GM12878 (cell line): Measurements from ENCODE around the gene ARHGEF16. TPM values are rescaled to one million over a fixed set of nuclear protein-coding genes. Genes with fewer than 3 reads are reported as not detected.

Source experiments
- ATAC-seq: fragments of 200-7000 bp; cut with Tn5 transposase; 3 replicates; pipeline ENCODE4 v1.9.1; 2020; ENCODE audit warnings: mild to moderate bottlenecking, moderate library complexity
- BruUV-seq: library from RNA; stranded (reverse); fragments of 400-500 nt; replicated peaks from 2 replicates; lab custom pipeline; 2021; lab: Mats Ljungman, UMichigan
- CTCF ChIA-PET: fragments of 300-600 bp; sonication (Branson Sonifier 250); formaldehyde crosslinking; extraction: SDS; loops from one replicate; lab custom pipeline; 2021; ENCODE audit warnings: inconsistent platforms; lab: Yijun Ruan, JAX
- POLR2A ChIA-PET: fragments of 350-600 bp; formaldehyde crosslinking; extraction: SDS; loops from one replicate; lab custom pipeline; 2021; ENCODE audit warnings: inconsistent platforms; lab: Charles Lee
- RAD21 ChIA-PET: fragments of 300-600 bp; sonication (Branson Sonifier 250); formaldehyde crosslinking; loops from one replicate; lab custom pipeline; 2023; ENCODE audit warnings: antibody characterized with exemption; ENCODE audit not compliant: unreplicated experiment; lab: Charles Lee
- SMC1A ChIA-PET: fragments of 300-600 bp; sonication (Branson Sonifier 250); formaldehyde crosslinking; loops from one replicate; lab custom pipeline; 2023; ENCODE audit not compliant: unreplicated experiment, uncharacterized antibody; lab: Charles Lee
- DNase-seq: peaks from one replicate; pipeline ENCODE4 v3.0.0-alpha.2; 2011; ENCODE audit warnings: low read depth, low spot score
- FAIRE-seq: peaks from 3 replicates; lab custom pipeline; 2011; peaks lifted over from hg19 to GRCh38; lab: Jason Lieb, UNC
- H2AFZ ChIP-seq: 2 replicates; pipeline ENCODE4 v1.6.0; 2011; ENCODE audit warnings: low read depth, low read length, control low read depth; ENCODE audit not compliant: control insufficient read depth
- H3K27ac ChIP-seq: 2 replicates; pipeline ENCODE4 v1.5.1; 2011; ENCODE audit warnings: control low read depth; ENCODE audit not compliant: control insufficient read depth, insufficient read depth
- H3K27me3 ChIP-seq, 2 experiments: replicated peaks in 1 of 2; 2 replicates each; pipeline versions ENCODE4 v1.6.0 to v1.6.1; 2011; ENCODE audit warnings: low read length in 1 of 2; ENCODE audit not compliant: control insufficient read depth in 2 of 2, insufficient read depth in 2 of 2
- H3K36me3 ChIP-seq, 2 experiments: 2 replicates each; pipeline ENCODE4 v1.5.1; 2011; ENCODE audit warnings: low read length in 1 of 2; ENCODE audit not compliant: control insufficient read depth in 2 of 2, insufficient read depth in 2 of 2
- H3K4me1 ChIP-seq: 2 replicates; pipeline ENCODE4 v1.6.1; 2011; ENCODE audit warnings: mild to moderate bottlenecking, low read length, moderate library complexity, mixed read lengths; ENCODE audit not compliant: control insufficient read depth, insufficient read depth
- H3K4me2 ChIP-seq: 2 replicates; pipeline ENCODE4 v1.6.0; 2011; ENCODE audit warnings: control low read depth; ENCODE audit not compliant: control insufficient read depth, insufficient read depth
- H3K4me3 ChIP-seq: fragments of 200-600 bp; sonication (generic); 2 replicates; pipeline ENCODE4 v1.5.1; 2016
- H3K79me2 ChIP-seq: 2 replicates; pipeline ENCODE4 v1.6.0; 2011; ENCODE audit warnings: low read length; ENCODE audit not compliant: control insufficient read depth, insufficient read depth
- H3K9ac ChIP-seq: 2 replicates; pipeline ENCODE4 v1.8.0; 2011; ENCODE audit warnings: low read length, control low read depth, mixed read lengths; ENCODE audit not compliant: control insufficient read depth, insufficient read depth
- H3K9me3 ChIP-seq: replicated peaks from 3 replicates; pipeline ENCODE4 v1.5.1; 2011; ENCODE audit warnings: mild to moderate bottlenecking, low read length; ENCODE audit not compliant: control insufficient read depth, insufficient read depth
- H4K20me1 ChIP-seq: 2 replicates; pipeline ENCODE4 v1.6.0; 2011; ENCODE audit not compliant: control insufficient read depth, insufficient read depth
- CBX3 ChIP-seq: fragments of 200-600 bp; sonication (generic); IDR thresholded peaks from 2 replicates; pipeline ENCODE4 v1.6.1; 2016; ENCODE audit warnings: low read depth, borderline replicate concordance
- LARP7 ChIP-seq: fragments of 450-650 bp; IDR thresholded peaks from 2 replicates; pipeline ENCODE4 v1.6.1; 2017; ENCODE audit warnings: mild to moderate bottlenecking
- MTA2 ChIP-seq: fragments of 450-650 bp; IDR thresholded peaks from 2 replicates; pipeline ENCODE4 v1.6.1; 2016; ENCODE audit warnings: low read depth, mild to moderate bottlenecking, moderate library complexity
- SIX5 ChIP-seq: IDR thresholded peaks from 2 replicates; pipeline ENCODE4 v1.6.1; 2011; ENCODE audit warnings: mild to moderate bottlenecking, low read depth, low read length, moderate library complexity; ENCODE audit not compliant: severe bottlenecking
- SRF ChIP-seq, 2 experiments: IDR thresholded peaks; 2 replicates each; pipeline ENCODE4 v1.6.1; 2011; ENCODE audit warnings: low read depth in 2 of 2, low read length in 2 of 2, mild to moderate bottlenecking in 1 of 2, moderate library complexity in 1 of 2
- STAT3 ChIP-seq: IDR thresholded peaks from 2 replicates; pipeline ENCODE4 v1.6.1; 2011; ENCODE audit warnings: low read depth, low read length, improper control_type of control experiment
- SUZ12 ChIP-seq: fragments of 200-600 bp; sonication (generic); IDR thresholded peaks from one replicate; pipeline ENCODE4 v1.6.1; 2018; ENCODE audit warnings: antibody characterized with exemption, mild to moderate bottlenecking; ENCODE audit not compliant: unreplicated experiment
- WGBS: methylation state at CpG from one replicate; pipeline ENCODE4 v1.1.6; 2016; ENCODE audit warnings: low lambda C conversion rate; ENCODE audit not compliant: insufficient replicate concordance, insufficient coverage; ENCODE audit errors: missing lambda C conversion rate; 5-methylcytosine and 5-hydroxymethylcytosine counted together
- in situ Hi-C: fragments of 300-500 bp; cut with MboI; formaldehyde crosslinking; loops from 9 replicates; pipeline ENCODE4 v1.14.3; 2018; ENCODE audit warnings: mixed read lengths
- intact Hi-C: fragments of 100-400 bp; cut with micrococcal nuclease; formaldehyde crosslinking; loops from one replicate; pipeline ENCODE4 v1.14.2; 2022; ENCODE audit not compliant: unreplicated experiment
- polyA plus RNA-seq, 11 experiments: library from polyadenylated mRNA; depleted of rRNA in 4 of 11; unstranded in 6 of 11; stranded (reverse) in 5 of 11; fragments of >200 nt; fragmentation: Nextera tagmentation in 4 of 11; fragmentation: Illumina TruSeq in 1 of 11; extraction: Ambion mirVana in 4 of 11; extraction: Trizol in 1 of 11; gene quantifications; 1 replicate in 1 of 11; 2 replicates in 10 of 11; pipeline versions ENCODE4 v1.2.1 to v1.2.3, GENCODE V29; 2011 to 2016; ENCODE audit warnings: inconsistent platforms in 2 of 11, missing spikeins in 2 of 11, low read depth in 1 of 11
- total RNA-seq, 4 experiments: library from RNA; depleted of rRNA in 3 of 4; stranded (reverse); fragments of >200 nt in 3 of 4; fragmentation: Illumina TruSeq in 1 of 4; extraction: Trizol in 1 of 4; gene quantifications; 2 replicates each; pipeline versions ENCODE4 v1.2.1 to v1.2.3, GENCODE V29; 2013 to 2021
- TF ChIP-seq, protein P1 (sequence below): fragments of 450-650 bp; IDR thresholded peaks from 2 replicates; pipeline ENCODE4 v1.6.1; 2017; ENCODE audit warnings: antibody characterized with exemption, mild to moderate bottlenecking, moderate library complexity
- TF ChIP-seq, protein P2 (sequence below), 3 experiments: IDR thresholded peaks in 2 of 3; conservative IDR thresholded peaks in 1 of 3; 2 replicates each; pipeline ENCODE4 v1.5.1; 2011; ENCODE audit warnings: low read depth in 3 of 3, low read length in 3 of 3, mild to moderate bottlenecking in 3 of 3, control low read depth in 2 of 3, moderate library complexity in 2 of 3, inconsistent platforms in 1 of 3, mixed read lengths in 1 of 3; ENCODE audit not compliant: control insufficient read depth in 2 of 3, insufficient read depth in 1 of 3; ENCODE audit errors: extremely low read depth in 1 of 3
- TF ChIP-seq, protein P3 (sequence below): fragments of 450-650 bp; formaldehyde crosslinking; IDR thresholded peaks from 2 replicates; pipeline ENCODE4 v1.4.0; 2020; ENCODE audit warnings: mild to moderate bottlenecking, moderate library complexity

ARHGEF16 gene
- total and polyA plus RNA-seq, 10 of the 15 experiments (the other 5 are each of a cell fraction or from before 2014, with no cell fraction given), result not detected

DNA sequence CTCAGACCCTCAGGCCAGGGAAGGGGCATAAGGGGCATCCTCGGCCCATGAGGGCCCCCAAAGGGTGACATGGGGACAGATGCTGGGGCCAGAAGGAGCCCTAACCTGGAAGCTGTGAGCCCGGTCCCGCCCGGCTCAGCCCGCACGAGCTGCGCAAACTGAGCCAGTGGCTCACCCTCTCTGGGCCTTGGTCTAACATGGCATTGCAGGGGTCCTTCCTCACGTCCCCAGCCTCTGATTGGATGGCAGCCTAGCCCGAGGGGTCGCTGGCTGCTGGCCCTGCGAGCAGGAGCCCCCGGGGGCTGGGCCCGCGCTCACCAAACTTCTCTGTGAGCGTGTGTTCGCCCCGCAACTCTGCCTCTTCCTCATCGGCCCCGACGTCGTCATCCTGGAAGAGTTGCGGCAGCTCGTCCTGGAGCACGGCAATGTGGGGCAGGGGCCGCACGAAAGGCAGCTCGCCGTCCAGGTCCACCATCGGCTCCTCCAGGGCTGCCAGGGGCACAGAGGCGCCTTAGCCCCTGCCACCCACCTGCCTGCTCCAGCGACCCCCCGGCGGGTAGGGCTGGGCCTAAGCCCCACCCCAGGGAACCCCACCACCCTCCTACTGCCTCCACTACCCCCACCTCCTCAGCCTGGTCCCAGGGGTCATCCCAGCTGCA, 54.4 kb downstream of the ARHGEF16 start:
- ChIA-PET POLR2A (no interaction called here), SMC1A (no interaction called here), CTCF (no interaction called here)

More for the DNA sequence above, 54.4 kb downstream of the ARHGEF16 start:
- H3K27ac ChIP-seq, result no peak overlapping the region
- no peaks in the 10 kb centered on the region for H3K4me1 ChIP-seq
- no peak overlapping the region for H3K9ac ChIP-seq
- RAD21 ChIA-PET, result no interaction called here
- BruUV-seq, result no TSS peak
- H3K79me2 ChIP-seq, result no peaks in the 10 kb centered on the region
- in situ Hi-C loops (no loop called here), intact Hi-C loops (no loop called here)
- FAIRE-seq, result no peak
- no peak for DNase-seq
- H3K36me3 ChIP-seq, result no peaks in the 10 kb centered on the region
- no peaks in the 10 kb centered on the region for H3K27me3 ChIP-seq
- no peak for ATAC-seq
- H4K20me1 ChIP-seq, result no peaks in the 10 kb centered on the region
- TF ChIP-seq LARP7, result no peak
- no peak for TF ChIP-seq STAT3
- TF ChIP-seq SRF (IDR thresholded peaks at IDR 0.05; ENCODE audit: low read depth in 2 of 2, low read length in 2 of 2), result no peak
- TF ChIP-seq, protein P1, sequence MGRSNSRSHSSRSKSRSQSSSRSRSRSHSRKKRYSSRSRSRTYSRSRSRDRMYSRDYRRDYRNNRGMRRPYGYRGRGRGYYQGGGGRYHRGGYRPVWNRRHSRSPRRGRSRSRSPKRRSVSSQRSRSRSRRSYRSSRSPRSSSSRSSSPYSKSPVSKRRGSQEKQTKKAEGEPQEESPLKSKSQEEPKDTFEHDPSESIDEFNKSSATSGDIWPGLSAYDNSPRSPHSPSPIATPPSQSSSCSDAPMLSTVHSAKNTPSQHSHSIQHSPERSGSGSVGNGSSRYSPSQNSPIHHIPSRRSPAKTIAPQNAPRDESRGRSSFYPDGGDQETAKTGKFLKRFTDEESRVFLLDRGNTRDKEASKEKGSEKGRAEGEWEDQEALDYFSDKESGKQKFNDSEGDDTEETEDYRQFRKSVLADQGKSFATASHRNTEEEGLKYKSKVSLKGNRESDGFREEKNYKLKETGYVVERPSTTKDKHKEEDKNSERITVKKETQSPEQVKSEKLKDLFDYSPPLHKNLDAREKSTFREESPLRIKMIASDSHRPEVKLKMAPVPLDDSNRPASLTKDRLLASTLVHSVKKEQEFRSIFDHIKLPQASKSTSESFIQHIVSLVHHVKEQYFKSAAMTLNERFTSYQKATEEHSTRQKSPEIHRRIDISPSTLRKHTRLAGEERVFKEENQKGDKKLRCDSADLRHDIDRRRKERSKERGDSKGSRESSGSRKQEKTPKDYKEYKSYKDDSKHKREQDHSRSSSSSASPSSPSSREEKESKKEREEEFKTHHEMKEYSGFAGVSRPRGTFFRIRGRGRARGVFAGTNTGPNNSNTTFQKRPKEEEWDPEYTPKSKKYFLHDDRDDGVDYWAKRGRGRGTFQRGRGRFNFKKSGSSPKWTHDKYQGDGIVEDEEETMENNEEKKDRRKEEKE, result no peak
- no peak for TF ChIP-seq MTA2
- TF ChIP-seq SUZ12, result no peak
- no peak for TF ChIP-seq SIX5
- TF ChIP-seq, protein P2, sequence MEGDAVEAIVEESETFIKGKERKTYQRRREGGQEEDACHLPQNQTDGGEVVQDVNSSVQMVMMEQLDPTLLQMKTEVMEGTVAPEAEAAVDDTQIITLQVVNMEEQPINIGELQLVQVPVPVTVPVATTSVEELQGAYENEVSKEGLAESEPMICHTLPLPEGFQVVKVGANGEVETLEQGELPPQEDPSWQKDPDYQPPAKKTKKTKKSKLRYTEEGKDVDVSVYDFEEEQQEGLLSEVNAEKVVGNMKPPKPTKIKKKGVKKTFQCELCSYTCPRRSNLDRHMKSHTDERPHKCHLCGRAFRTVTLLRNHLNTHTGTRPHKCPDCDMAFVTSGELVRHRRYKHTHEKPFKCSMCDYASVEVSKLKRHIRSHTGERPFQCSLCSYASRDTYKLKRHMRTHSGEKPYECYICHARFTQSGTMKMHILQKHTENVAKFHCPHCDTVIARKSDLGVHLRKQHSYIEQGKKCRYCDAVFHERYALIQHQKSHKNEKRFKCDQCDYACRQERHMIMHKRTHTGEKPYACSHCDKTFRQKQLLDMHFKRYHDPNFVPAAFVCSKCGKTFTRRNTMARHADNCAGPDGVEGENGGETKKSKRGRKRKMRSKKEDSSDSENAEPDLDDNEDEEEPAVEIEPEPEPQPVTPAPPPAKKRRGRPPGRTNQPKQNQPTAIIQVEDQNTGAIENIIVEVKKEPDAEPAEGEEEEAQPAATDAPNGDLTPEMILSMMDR (IDR thresholded peaks at IDR 0.05 in 2 of 3, conservative IDR thresholded peaks at IDR 0.05 in 1 of 3; ENCODE audit: control insufficient read depth in 2 of 3, extremely low read depth in 1 of 3, insufficient read depth in 1 of 3, low read depth in 3 of 3, low read length in 3 of 3), result no peak
- TF ChIP-seq, protein P3, sequence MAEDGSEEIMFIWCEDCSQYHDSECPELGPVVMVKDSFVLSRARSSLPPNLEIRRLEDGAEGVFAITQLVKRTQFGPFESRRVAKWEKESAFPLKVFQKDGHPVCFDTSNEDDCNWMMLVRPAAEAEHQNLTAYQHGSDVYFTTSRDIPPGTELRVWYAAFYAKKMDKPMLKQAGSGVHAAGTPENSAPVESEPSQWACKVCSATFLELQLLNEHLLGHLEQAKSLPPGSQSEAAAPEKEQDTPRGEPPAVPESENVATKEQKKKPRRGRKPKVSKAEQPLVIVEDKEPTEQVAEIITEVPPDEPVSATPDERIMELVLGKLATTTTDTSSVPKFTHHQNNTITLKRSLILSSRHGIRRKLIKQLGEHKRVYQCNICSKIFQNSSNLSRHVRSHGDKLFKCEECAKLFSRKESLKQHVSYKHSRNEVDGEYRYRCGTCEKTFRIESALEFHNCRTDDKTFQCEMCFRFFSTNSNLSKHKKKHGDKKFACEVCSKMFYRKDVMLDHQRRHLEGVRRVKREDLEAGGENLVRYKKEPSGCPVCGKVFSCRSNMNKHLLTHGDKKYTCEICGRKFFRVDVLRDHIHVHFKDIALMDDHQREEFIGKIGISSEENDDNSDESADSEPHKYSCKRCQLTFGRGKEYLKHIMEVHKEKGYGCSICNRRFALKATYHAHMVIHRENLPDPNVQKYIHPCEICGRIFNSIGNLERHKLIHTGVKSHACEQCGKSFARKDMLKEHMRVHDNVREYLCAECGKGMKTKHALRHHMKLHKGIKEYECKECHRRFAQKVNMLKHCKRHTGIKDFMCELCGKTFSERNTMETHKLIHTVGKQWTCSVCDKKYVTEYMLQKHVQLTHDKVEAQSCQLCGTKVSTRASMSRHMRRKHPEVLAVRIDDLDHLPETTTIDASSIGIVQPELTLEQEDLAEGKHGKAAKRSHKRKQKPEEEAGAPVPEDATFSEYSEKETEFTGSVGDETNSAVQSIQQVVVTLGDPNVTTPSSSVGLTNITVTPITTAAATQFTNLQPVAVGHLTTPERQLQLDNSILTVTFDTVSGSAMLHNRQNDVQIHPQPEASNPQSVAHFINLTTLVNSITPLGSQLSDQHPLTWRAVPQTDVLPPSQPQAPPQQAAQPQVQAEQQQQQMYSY, result no peak
- no peak for TF ChIP-seq CBX3
- no peak overlapping the region for H2AFZ ChIP-seq
- H3K4me3 ChIP-seq, result no peak overlapping the region
- no peaks in the 10 kb centered on the region; the same call in 2 of the 3 replicates for H3K9me3 ChIP-seq
- no peak overlapping the region for H3K4me2 ChIP-seq
- WGBS, result 40% methylated on average over 30 of the region's 33 CpGs
